A549 (cell line): ENCODE measurements around the gene CHAF1A. TPM values are rescaled to one million over a fixed set of nuclear protein-coding genes. Genes with fewer than 3 reads are reported as not detected.

Source experiments
- ATAC-seq, 2 experiments: fragments of 200-7000 bp in 1 of 2; fragments of >200 bp in 1 of 2; cut with Nextera tagmentation in 1 of 2; cut with Tn5 transposase in 1 of 2; 3 replicates each; pipeline versions ENCODE4 v1.8.0 to v1.9.1; 2018 to 2020; ENCODE audit warnings: mild to moderate bottlenecking in 1 of 2, moderate library complexity in 1 of 2
- CTCF ChIA-PET: fragments of 300-600 bp; sonication (Branson Sonifier 250); formaldehyde crosslinking; extraction: SDS; loops from one replicate; lab custom pipeline; 2021; ENCODE audit warnings: antibody characterized with exemption, inconsistent platforms; lab: Yijun Ruan, JAX
- POLR2A ChIA-PET: fragments of 350-600 bp; formaldehyde crosslinking; extraction: SDS; loops from one replicate; lab custom pipeline; 2021; ENCODE audit warnings: antibody characterized with exemption, inconsistent platforms; lab: Yijun Ruan, JAX
- DNase-seq, 2 experiments: peaks; one replicate each; pipeline versions ENCODE4 v3.0.0 to v3.0.0-alpha.2; 2011 to 2016; ENCODE audit warnings: low read depth in 1 of 2, low spot score in 1 of 2
- FAIRE-seq: peaks from 2 replicates; lab custom pipeline; 2011; peaks lifted over from hg19 to GRCh38; lab: Jason Lieb, UNC
- H3K27ac ChIP-seq, 2 experiments: fragments of >200 bp; sonication (Bioruptor Twin); formaldehyde crosslinking; 3 replicates each; pipeline ENCODE4 v1.5.1; 2016 to 2017
- H3K4me1 ChIP-seq: fragments of >200 bp; sonication (Bioruptor Twin); formaldehyde crosslinking; 3 replicates; pipeline ENCODE4 v1.6.1; 2016
- H3K4me2 ChIP-seq: fragments of >200 bp; sonication (Bioruptor Twin); formaldehyde crosslinking; 3 replicates; pipeline ENCODE4 v1.6.1; 2016
- H3K4me3 ChIP-seq: fragments of >200 bp; sonication (Bioruptor Twin); formaldehyde crosslinking; 3 replicates; pipeline ENCODE4 v1.5.1; 2016
- H3K9me3 ChIP-seq: fragments of >200 bp; sonication (Bioruptor Twin); formaldehyde crosslinking; 3 replicates; pipeline ENCODE4 v1.6.1; 2016
- CHD2 ChIP-seq: fragments of 150-350 bp; IDR thresholded peaks from 2 replicates; pipeline ENCODE4 v1.6.1; 2014; ENCODE audit warnings: low read length; ENCODE audit not compliant: partially characterized antibody
- EHF ChIP-seq: fragments of 250-450 bp; sonication (Bioruptor Pico); IDR thresholded peaks from 2 replicates; pipeline ENCODE4 v1.5.0; 2020; ENCODE audit warnings: mild to moderate bottlenecking
- FOSB ChIP-seq: fragments of 250-450 bp; sonication (Bioruptor Pico); IDR thresholded peaks from 2 replicates; pipeline ENCODE4 v1.5.0; 2020; ENCODE audit warnings: mild to moderate bottlenecking, moderate library complexity
- HOXB13 ChIP-seq: fragments of 250-450 bp; sonication (Bioruptor Pico); IDR thresholded peaks from 2 replicates; pipeline ENCODE4 v1.5.0; 2020; ENCODE audit warnings: low read depth, mild to moderate bottlenecking, moderate library complexity
- JUN ChIP-seq, 2 experiments: fragments of >200 bp; sonication (Bioruptor Twin); formaldehyde crosslinking; IDR thresholded peaks; 2 replicates in 1 of 2; 3 replicates in 1 of 2; pipeline ENCODE4 v1.6.1; 2016 to 2017
- POLR2A ChIP-seq: IDR thresholded peaks from 2 replicates; pipeline ENCODE4 v1.6.1; 2012; ENCODE audit warnings: mild to moderate bottlenecking, low read length
- POLR2AphosphoS2 ChIP-seq: conservative IDR thresholded peaks from 2 replicates; pipeline ENCODE4 v1.6.1; 2012; ENCODE audit warnings: low read length, improper control_type of control experiment, inconsistent platforms
- RFX5 ChIP-seq: fragments of 450-650 bp; IDR thresholded peaks from 2 replicates; pipeline ENCODE4 v1.7.1; 2014; ENCODE audit warnings: antibody characterized with exemption, mild to moderate bottlenecking, moderate library complexity
- SMC3 ChIP-seq: fragments of >200 bp; sonication (Bioruptor Twin); formaldehyde crosslinking; IDR thresholded peaks from 3 replicates; pipeline ENCODE4 v1.6.1; 2018; ENCODE audit warnings: inconsistent platforms
- TFCP2L1 ChIP-seq: fragments of 250-450 bp; sonication (Bioruptor Pico); IDR thresholded peaks from 2 replicates; pipeline ENCODE4 v1.5.0; 2021; ENCODE audit warnings: mild to moderate bottlenecking
- ZNF302 ChIP-seq: fragments of 250-450 bp; sonication (Bioruptor Pico); IDR thresholded peaks from 2 replicates; pipeline ENCODE4 v1.9.0; 2021; ENCODE audit warnings: inconsistent platforms, mild to moderate bottlenecking, moderate library complexity
- ZSCAN20 ChIP-seq: fragments of 250-450 bp; sonication (Bioruptor Pico); IDR thresholded peaks from 2 replicates; pipeline ENCODE4 v1.8.0; 2022; ENCODE audit warnings: mild to moderate bottlenecking, moderate library complexity
- WGBS: methylation state at CpG from one replicate; pipeline ENCODE4 v1.1.6; 2017; ENCODE audit errors: missing lambda C conversion rate; 5-methylcytosine and 5-hydroxymethylcytosine counted together
- polyA plus RNA-seq, 4 experiments: library from polyadenylated mRNA; depleted of rRNA in 3 of 4; stranded (reverse); fragments of >200 nt; fragmentation: RNase III in 1 of 4; extraction: RNeasy Plus Mini Kit Qiagen cat#74134 plus additional on column Dnase treatment in 1 of 4; gene quantifications; 2 replicates in 3 of 4; 3 replicates in 1 of 4; pipeline ENCODE4 v1.2.3, GENCODE V29; 2011 to 2017
- TF ChIP-seq, protein P1 (sequence below): fragments of >200 bp; sonication (Bioruptor Twin); formaldehyde crosslinking; IDR thresholded peaks from 3 replicates; pipeline ENCODE4 v1.5.1; 2016
- TF ChIP-seq, protein P2 (sequence below): IDR thresholded peaks from 2 replicates; pipeline ENCODE4 v1.6.1; 2012
- TF ChIP-seq, protein P3 (sequence below): fragments of 150-350 bp; IDR thresholded peaks from 2 replicates; pipeline ENCODE4 v1.6.1; 2014; ENCODE audit warnings: low read depth, mild to moderate bottlenecking, low read length
- TF ChIP-seq, protein P4 (sequence below): IDR thresholded peaks from 2 replicates; pipeline ENCODE4 v1.6.1; 2012; ENCODE audit warnings: low read depth, borderline replicate concordance
- TF ChIP-seq, protein P5 (sequence below): fragments of 250-450 bp; sonication (Bioruptor Pico); IDR thresholded peaks from 2 replicates; pipeline ENCODE4 v1.5.0; 2021; ENCODE audit warnings: mild to moderate bottlenecking, moderate library complexity, borderline replicate concordance
- TF ChIP-seq, protein P6 (sequence below): fragments of 200-600 bp; sonication (generic); IDR thresholded peaks from 2 replicates; pipeline ENCODE4 v1.6.1; 2016; ENCODE audit warnings: antibody characterized with exemption, mild to moderate bottlenecking, moderate library complexity
- TF ChIP-seq, protein P7 (sequence below): fragments of 450-650 bp; IDR thresholded peaks from 2 replicates; pipeline ENCODE4 v1.6.1; 2014; ENCODE audit warnings: antibody characterized with exemption

The CHAF1A gene
- polyA plus RNA-seq, 2 of the 4 experiments (the other 2 are of a cell fraction), result 15.6 to 28.0 TPM

DNA sequence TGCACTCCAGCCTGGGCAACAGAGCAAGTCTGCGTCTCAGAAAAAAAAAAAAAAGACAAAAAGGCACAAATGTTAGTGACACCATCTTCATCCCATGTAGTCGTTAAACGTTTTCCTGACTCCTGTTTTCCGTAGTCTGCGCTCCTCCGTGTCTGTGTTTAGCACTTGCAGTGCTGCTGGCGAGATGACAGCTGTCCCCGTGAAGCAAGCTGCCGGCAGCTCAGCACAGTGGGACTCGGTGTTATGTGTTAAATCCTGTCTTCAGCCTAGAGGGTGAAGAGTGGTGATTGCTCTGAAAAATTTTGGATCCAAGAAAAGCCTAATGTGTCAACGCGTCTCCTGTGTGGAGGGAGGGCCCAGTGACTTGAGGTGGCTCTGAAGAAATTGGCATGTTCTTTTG lies 36.8 kb downstream of the CHAF1A start:
- DNase-seq, result no peak
- H3K4me3 ChIP-seq, result no peak overlapping the region
- POLR2A ChIA-PET, result no interaction called here
- no peak for ATAC-seq
- H3K27ac ChIP-seq, result no peak overlapping the region
- H3K4me2 ChIP-seq, result no peak overlapping the region
- no peaks in the 10 kb centered on the region for H3K4me1 ChIP-seq
- TF ChIP-seq, protein P1, sequence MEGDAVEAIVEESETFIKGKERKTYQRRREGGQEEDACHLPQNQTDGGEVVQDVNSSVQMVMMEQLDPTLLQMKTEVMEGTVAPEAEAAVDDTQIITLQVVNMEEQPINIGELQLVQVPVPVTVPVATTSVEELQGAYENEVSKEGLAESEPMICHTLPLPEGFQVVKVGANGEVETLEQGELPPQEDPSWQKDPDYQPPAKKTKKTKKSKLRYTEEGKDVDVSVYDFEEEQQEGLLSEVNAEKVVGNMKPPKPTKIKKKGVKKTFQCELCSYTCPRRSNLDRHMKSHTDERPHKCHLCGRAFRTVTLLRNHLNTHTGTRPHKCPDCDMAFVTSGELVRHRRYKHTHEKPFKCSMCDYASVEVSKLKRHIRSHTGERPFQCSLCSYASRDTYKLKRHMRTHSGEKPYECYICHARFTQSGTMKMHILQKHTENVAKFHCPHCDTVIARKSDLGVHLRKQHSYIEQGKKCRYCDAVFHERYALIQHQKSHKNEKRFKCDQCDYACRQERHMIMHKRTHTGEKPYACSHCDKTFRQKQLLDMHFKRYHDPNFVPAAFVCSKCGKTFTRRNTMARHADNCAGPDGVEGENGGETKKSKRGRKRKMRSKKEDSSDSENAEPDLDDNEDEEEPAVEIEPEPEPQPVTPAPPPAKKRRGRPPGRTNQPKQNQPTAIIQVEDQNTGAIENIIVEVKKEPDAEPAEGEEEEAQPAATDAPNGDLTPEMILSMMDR, result no peak
- TF ChIP-seq TFCP2L1 (CRISPR knock-in tag) (no peak), EHF (CRISPR knock-in tag) (no peak), RFX5 (no peak), ZSCAN20 (no peak), HOXB13 (no peak), JUN (IDR thresholded peaks at IDR 0.05) (no peak), ZNF302 (CRISPR knock-in tag) (no peak), FOSB (CRISPR knock-in tag) (no peak), CHD2 (no peak), POLR2AphosphoS2 (no peak), POLR2A (no peak), SMC3 (no peak)
- TF ChIP-seq, protein P2, sequence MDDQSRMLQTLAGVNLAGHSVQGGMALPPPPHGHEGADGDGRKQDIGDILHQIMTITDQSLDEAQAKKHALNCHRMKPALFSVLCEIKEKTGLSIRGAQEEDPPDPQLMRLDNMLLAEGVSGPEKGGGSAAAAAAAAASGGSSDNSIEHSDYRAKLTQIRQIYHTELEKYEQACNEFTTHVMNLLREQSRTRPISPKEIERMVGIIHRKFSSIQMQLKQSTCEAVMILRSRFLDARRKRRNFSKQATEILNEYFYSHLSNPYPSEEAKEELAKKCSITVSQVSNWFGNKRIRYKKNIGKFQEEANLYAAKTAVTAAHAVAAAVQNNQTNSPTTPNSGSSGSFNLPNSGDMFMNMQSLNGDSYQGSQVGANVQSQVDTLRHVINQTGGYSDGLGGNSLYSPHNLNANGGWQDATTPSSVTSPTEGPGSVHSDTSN, result no peak
- TF ChIP-seq, protein P3, sequence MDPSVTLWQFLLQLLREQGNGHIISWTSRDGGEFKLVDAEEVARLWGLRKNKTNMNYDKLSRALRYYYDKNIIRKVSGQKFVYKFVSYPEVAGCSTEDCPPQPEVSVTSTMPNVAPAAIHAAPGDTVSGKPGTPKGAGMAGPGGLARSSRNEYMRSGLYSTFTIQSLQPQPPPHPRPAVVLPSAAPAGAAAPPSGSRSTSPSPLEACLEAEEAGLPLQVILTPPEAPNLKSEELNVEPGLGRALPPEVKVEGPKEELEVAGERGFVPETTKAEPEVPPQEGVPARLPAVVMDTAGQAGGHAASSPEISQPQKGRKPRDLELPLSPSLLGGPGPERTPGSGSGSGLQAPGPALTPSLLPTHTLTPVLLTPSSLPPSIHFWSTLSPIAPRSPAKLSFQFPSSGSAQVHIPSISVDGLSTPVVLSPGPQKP, result no peak
- TF ChIP-seq, protein P4, sequence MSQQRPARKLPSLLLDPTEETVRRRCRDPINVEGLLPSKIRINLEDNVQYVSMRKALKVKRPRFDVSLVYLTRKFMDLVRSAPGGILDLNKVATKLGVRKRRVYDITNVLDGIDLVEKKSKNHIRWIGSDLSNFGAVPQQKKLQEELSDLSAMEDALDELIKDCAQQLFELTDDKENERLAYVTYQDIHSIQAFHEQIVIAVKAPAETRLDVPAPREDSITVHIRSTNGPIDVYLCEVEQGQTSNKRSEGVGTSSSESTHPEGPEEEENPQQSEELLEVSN, result no peak
- TF ChIP-seq, protein P5, sequence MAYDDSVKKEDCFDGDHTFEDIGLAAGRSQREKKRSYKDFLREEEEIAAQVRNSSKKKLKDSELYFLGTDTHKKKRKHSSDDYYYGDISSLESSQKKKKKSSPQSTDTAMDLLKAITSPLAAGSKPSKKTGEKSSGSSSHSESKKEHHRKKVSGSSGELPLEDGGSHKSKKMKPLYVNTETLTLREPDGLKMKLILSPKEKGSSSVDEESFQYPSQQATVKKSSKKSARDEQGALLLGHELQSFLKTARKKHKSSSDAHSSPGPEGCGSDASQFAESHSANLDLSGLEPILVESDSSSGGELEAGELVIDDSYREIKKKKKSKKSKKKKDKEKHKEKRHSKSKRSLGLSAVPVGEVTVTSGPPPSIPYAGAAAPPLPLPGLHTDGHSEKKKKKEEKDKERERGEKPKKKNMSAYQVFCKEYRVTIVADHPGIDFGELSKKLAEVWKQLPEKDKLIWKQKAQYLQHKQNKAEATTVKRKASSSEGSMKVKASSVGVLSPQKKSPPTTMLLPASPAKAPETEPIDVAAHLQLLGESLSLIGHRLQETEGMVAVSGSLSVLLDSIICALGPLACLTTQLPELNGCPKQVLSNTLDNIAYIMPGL (CRISPR knock-in tag), result no peak
- TF ChIP-seq, protein P6, sequence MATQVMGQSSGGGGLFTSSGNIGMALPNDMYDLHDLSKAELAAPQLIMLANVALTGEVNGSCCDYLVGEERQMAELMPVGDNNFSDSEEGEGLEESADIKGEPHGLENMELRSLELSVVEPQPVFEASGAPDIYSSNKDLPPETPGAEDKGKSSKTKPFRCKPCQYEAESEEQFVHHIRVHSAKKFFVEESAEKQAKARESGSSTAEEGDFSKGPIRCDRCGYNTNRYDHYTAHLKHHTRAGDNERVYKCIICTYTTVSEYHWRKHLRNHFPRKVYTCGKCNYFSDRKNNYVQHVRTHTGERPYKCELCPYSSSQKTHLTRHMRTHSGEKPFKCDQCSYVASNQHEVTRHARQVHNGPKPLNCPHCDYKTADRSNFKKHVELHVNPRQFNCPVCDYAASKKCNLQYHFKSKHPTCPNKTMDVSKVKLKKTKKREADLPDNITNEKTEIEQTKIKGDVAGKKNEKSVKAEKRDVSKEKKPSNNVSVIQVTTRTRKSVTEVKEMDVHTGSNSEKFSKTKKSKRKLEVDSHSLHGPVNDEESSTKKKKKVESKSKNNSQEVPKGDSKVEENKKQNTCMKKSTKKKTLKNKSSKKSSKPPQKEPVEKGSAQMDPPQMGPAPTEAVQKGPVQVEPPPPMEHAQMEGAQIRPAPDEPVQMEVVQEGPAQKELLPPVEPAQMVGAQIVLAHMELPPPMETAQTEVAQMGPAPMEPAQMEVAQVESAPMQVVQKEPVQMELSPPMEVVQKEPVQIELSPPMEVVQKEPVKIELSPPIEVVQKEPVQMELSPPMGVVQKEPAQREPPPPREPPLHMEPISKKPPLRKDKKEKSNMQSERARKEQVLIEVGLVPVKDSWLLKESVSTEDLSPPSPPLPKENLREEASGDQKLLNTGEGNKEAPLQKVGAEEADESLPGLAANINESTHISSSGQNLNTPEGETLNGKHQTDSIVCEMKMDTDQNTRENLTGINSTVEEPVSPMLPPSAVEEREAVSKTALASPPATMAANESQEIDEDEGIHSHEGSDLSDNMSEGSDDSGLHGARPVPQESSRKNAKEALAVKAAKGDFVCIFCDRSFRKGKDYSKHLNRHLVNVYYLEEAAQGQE, result no peak
- TF ChIP-seq, protein P7, sequence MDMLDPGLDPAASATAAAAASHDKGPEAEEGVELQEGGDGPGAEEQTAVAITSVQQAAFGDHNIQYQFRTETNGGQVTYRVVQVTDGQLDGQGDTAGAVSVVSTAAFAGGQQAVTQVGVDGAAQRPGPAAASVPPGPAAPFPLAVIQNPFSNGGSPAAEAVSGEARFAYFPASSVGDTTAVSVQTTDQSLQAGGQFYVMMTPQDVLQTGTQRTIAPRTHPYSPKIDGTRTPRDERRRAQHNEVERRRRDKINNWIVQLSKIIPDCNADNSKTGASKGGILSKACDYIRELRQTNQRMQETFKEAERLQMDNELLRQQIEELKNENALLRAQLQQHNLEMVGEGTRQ, result no peak
- 90% methylated on average over 12 of the region's 12 CpGs for WGBS
- CTCF ChIA-PET, result interaction anchor here (0.7 to 0.9 kb wide), 2 partner anchors 16 to 211 kb away, joined by 3 read pairs; no protein-coding TSS in a partner anchor
- no peak for FAIRE-seq
- no peaks in the 10 kb centered on the region for H3K9me3 ChIP-seq
